C4-2B (cell line): Measurements from ENCODE around the gene C11orf54.
A peak's percentile ranks its signal among the peaks of the same experiment; 100 is the strongest.

Source experiments
- H3K27ac ChIP-seq: fragments of 450-650 bp; 2 replicates; pipeline ENCODE4 v1.5.1; 2017
- ZFX ChIP-seq: fragments of 450-650 bp; IDR thresholded peaks from 2 replicates; pipeline ENCODE4 v1.6.1; 2017
- TF ChIP-seq, protein P1 (sequence below): fragments of 450-650 bp; conservative IDR thresholded peaks from 2 replicates; pipeline ENCODE4 v1.5.1; 2017; ENCODE audit warnings: mild to moderate bottlenecking

Gene C11orf54

DNA sequence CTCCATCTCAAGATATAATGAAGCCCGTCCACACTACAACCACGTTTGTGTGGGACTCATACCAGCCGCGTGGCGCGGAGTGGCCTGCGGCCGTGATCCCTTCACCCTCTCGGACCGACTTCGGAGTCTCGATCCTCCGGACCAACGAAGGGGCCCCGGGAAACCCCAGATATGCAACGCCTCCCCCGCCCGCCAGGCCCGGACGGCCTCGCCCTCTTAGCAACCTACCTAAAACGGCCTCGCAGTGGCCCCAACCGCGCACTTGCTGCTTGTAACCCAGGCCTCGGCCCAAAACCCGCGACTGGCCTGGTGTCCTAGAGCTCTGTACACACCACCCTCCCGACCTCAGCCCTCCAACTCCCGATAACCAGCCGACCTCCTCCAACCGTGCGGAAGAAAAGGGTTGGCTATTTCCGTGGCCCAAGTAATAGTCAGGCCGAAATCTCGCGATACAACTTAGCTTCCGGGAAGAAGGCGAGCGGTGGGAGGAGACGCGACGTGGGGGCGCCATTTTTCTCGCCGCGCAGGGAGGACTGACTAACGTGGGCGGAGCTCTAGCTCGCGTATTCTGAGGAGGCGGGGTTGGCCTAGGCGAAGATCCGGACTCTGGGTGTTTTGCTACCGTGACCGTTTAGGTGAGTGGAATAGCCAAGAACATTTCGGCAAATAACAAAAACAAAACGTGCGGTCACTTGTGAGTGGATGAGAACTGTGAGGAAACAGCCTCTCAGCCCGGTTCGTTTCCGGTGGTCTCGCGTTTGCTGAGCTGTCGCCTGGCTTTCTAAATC is at the start of gene C11orf54, which contains the start of gene TAF1D:
C11orf54 (plus strand) TSS at position 579 of the 788 bp plus-strand sequence. CDS start 5,722 bp downstream, outside the sequence.
TAF1D (minus strand) TSS at position 402 of the 788 bp plus-strand sequence. CDS start 2,191 bp downstream, outside the sequence.
- H3K27ac ChIP-seq: peak within 1 kb of the TSS; percentile 97
- TF ChIP-seq, protein P1, sequence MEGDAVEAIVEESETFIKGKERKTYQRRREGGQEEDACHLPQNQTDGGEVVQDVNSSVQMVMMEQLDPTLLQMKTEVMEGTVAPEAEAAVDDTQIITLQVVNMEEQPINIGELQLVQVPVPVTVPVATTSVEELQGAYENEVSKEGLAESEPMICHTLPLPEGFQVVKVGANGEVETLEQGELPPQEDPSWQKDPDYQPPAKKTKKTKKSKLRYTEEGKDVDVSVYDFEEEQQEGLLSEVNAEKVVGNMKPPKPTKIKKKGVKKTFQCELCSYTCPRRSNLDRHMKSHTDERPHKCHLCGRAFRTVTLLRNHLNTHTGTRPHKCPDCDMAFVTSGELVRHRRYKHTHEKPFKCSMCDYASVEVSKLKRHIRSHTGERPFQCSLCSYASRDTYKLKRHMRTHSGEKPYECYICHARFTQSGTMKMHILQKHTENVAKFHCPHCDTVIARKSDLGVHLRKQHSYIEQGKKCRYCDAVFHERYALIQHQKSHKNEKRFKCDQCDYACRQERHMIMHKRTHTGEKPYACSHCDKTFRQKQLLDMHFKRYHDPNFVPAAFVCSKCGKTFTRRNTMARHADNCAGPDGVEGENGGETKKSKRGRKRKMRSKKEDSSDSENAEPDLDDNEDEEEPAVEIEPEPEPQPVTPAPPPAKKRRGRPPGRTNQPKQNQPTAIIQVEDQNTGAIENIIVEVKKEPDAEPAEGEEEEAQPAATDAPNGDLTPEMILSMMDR: no peak; the same call in 1 of the 2 replicates
- peak; percentile 89 for TF ChIP-seq ZFX

GRCh38 chr11:93694109-93694508 is 47.4 kb upstream of the C11orf54 start:
- H3K27ac ChIP-seq: no peak overlapping the region
- TF ChIP-seq ZFX: no peak
- TF ChIP-seq, protein P1: peak; percentile 25

GRCh38 chr11:93694557-93694956 is 46.9 kb upstream of the C11orf54 start:
- H3K27ac ChIP-seq: no peak overlapping the region
- TF ChIP-seq, protein P1: no peak
- TF ChIP-seq ZFX: no peak

- H3K27ac ChIP-seq: no peak overlapping the region
- TF ChIP-seq, protein P1: no peak
- no peak for TF ChIP-seq ZFX
These were observed 43.9 kb upstream of the C11orf54 start for GRCh38 chr11:93697611-93698010.

DNA sequence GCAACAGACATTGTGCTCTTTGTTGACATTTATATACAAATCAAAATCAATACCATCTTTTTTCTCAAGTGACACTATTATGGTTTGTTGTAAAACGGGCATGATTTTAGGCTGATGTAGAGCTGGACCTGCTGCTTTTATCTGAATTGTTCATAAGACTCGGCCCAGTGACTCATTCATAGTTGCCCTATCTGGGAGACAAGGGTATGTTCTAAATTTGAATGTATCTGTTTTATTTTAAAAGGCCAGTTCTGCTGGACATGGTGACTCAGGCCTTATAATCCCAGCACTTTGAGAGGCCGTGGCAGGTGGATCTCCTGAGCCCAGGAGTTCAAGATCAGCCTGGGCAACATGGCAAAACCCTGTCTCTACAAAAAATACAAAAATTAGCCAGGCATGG is 40.6 kb upstream of the C11orf54 start:
- TF ChIP-seq, protein P1: no peak
- no peak for TF ChIP-seq ZFX
- H3K27ac ChIP-seq: no peak overlapping the region

DNA sequence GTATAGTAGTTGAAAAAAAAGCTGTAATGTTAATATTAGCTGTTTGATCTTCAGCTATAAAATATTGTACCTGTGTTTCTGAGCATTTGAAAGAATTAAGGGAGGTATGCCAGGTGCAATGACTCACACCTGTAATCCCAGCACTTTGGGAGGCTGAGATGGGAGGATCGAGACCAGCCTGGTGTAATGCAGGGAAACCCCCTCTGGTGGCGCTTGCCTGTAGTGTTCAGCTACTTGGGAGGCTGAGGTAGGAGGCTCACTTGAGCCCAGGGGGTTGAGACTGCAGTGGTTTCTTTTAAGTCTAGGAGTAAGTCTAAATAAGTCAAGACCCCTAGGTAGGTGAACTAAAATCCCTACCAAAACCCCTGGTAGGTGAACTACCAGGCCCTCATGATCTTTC is 37.2 kb upstream of the C11orf54 start:
- TF ChIP-seq ZFX: no peak
- TF ChIP-seq, protein P1: no peak; the same call in 1 of the 2 replicates

GRCh38 chr11:93710239-93710638 is 31.2 kb upstream of the C11orf54 start:
- H3K27ac ChIP-seq: no peak overlapping the region
- TF ChIP-seq, protein P1: no peak
- no peak for TF ChIP-seq ZFX

More for the DNA sequence above, 37.2 kb upstream of the C11orf54 start:
- H3K27ac ChIP-seq: no peak overlapping the region
